ENCODE data around the gene CXorf66. TPM values are rescaled to one million over a fixed set of nuclear protein-coding genes. Genes with fewer than 3 reads are reported as not detected.

The CXorf66 gene
- not detected in 2 replicates for total RNA-seq

GRCh38 chrX:139965421-139965820 is at the start of gene CXorf66:
Gene CXorf66, minus strand, starts transcription at chrX:139965521. Its CDS starts 25 bp downstream, at chrX:139965496.

GRCh38 chrX:139932901-139933796 is 32.2 kb downstream of the CXorf66 start, which contains the start of gene ATP11C:
Gene ATP11C, minus strand, starts transcription at chrX:139933053. Its CDS starts 1,011 bp downstream, at chrX:139932042.

Other genes starting within 250 kb of the CXorf66 start
- gene ATP11C, start 32.5 kb downstream of the CXorf66 start, total RNA-seq: 61.4 and 65.2 TPM in 2 replicates

Measured in epithelial cell of umbilical artery (primary cell).